ENCODE measurements around the gene SUV39H1.

The SUV39H1 gene

GRCh38 chrX:48695534-48695896, 1.0 kb upstream of the SUV39H1 start:
- no peak for TF ChIP-seq CTCF (conservative IDR thresholded peaks at IDR 0.05; ENCODE audit: low read depth, low read length)
- H3K27me3 ChIP-seq (ENCODE audit: insufficient read depth, low read depth) = no peaks in the 10 kb centered on the region
- peaks cover 5% of the 10 kb centered on the region for H3K4me1 ChIP-seq (ENCODE audit: low read depth, poor library complexity, severe bottlenecking)
- peak overlapping the region; percentile 68; the same call in 1 of the 2 replicates for H3K4me2 ChIP-seq
- H3K27ac ChIP-seq = peak overlapping the region; percentile 77; the same call in 1 of the 2 replicates
- H3K36me3 ChIP-seq (ENCODE audit: insufficient read depth) = no peaks in the 10 kb centered on the region
- H3K9ac ChIP-seq = peak overlapping the region; percentile 81; the same call in 1 of the 2 replicates
- peaks cover 18% of the 10 kb centered on the region; the same call in 1 of the 2 replicates for H3K79me2 ChIP-seq (ENCODE audit: insufficient read depth, low read depth)
- no peak overlapping the region for H3K4me3 ChIP-seq (IDR thresholded peaks at IDR 0.05; ENCODE audit: insufficient read depth, low read depth, low read length)
- H4K20me1 ChIP-seq (ENCODE audit: insufficient read depth) = no peaks in the 10 kb centered on the region
- peak overlapping the region; percentile 71 for H2AFZ ChIP-seq (ENCODE audit: low read depth)

- Histone ChIP-seq H2AFZ (ENCODE audit: low read depth) (peak overlapping the region; percentile 71), H3K36me3 (ENCODE audit: insufficient read depth) (no peaks in the 10 kb centered on the region), H4K20me1 (ENCODE audit: insufficient read depth) (no peaks in the 10 kb centered on the region), H3K27ac (peak overlapping the region; percentile 77), H3K9ac (peak overlapping the region; percentile 81; the same call in 1 of the 2 replicates), H3K4me2 (peak overlapping the region; percentile 68; the same call in 1 of the 2 replicates), H3K79me2 (ENCODE audit: insufficient read depth, low read depth) (peaks cover 18% of the 10 kb centered on the region; the same call in 1 of the 2 replicates), H3K4me3 (IDR thresholded peaks at IDR 0.05; ENCODE audit: insufficient read depth, low read depth, low read length) (no peak overlapping the region), H3K4me1 (ENCODE audit: low read depth, poor library complexity, severe bottlenecking) (peaks cover 5% of the 10 kb centered on the region), H3K27me3 (ENCODE audit: insufficient read depth, low read depth) (no peaks in the 10 kb centered on the region)
- TF ChIP-seq CTCF (conservative IDR thresholded peaks at IDR 0.05; ENCODE audit: low read depth, low read length) = no peak
Observed at GRCh38 chrX:48695925-48696300, 621 bp upstream of the SUV39H1 start.

- no peaks in the 10 kb centered on the region for H3K27me3 ChIP-seq (ENCODE audit: insufficient read depth, low read depth)
- no peak for TF ChIP-seq CTCF (conservative IDR thresholded peaks at IDR 0.05; ENCODE audit: low read depth, low read length)
- H3K9ac ChIP-seq = peak overlapping the region; percentile 81
- peak overlapping the region; percentile 57 for H3K4me2 ChIP-seq
- no peaks in the 10 kb centered on the region for H4K20me1 ChIP-seq (ENCODE audit: insufficient read depth)
- no peak overlapping the region for H3K4me3 ChIP-seq (IDR thresholded peaks at IDR 0.05; ENCODE audit: insufficient read depth, low read depth, low read length)
- H3K36me3 ChIP-seq (ENCODE audit: insufficient read depth) = no peaks in the 10 kb centered on the region
- H2AFZ ChIP-seq (ENCODE audit: low read depth) = peak overlapping the region; percentile 30; the same call in 1 of the 2 replicates
- H3K27ac ChIP-seq = peak overlapping the region; percentile 77
- peaks cover 5% of the 10 kb centered on the region for H3K4me1 ChIP-seq (ENCODE audit: low read depth, poor library complexity, severe bottlenecking)
- H3K79me2 ChIP-seq (ENCODE audit: insufficient read depth, low read depth) = peaks cover 18% of the 10 kb centered on the region; the same call in 1 of the 2 replicates
Observed at GRCh38 chrX:48696909-48697727, 584 bp downstream of the SUV39H1 start.

- Histone ChIP-seq H3K9ac (no peak overlapping the region), H3K79me2 (ENCODE audit: insufficient read depth, low read depth) (peaks cover 18% of the 10 kb centered on the region; the same call in 1 of the 2 replicates), H4K20me1 (ENCODE audit: insufficient read depth) (no peaks in the 10 kb centered on the region), H3K4me1 (ENCODE audit: low read depth, poor library complexity, severe bottlenecking) (peaks cover 5% of the 10 kb centered on the region), H2AFZ (ENCODE audit: low read depth) (no peak overlapping the region), H3K4me3 (IDR thresholded peaks at IDR 0.05; ENCODE audit: insufficient read depth, low read depth, low read length) (no peak overlapping the region), H3K4me2 (no peak overlapping the region; the same call in 1 of the 2 replicates), H3K27me3 (ENCODE audit: insufficient read depth, low read depth) (no peaks in the 10 kb centered on the region), H3K27ac (no peak overlapping the region), H3K36me3 (ENCODE audit: insufficient read depth) (no peaks in the 10 kb centered on the region)
- no peak for TF ChIP-seq CTCF (conservative IDR thresholded peaks at IDR 0.05; ENCODE audit: low read depth, low read length)
Observed at GRCh38 chrX:48698306-48698705, 1.8 kb downstream of the SUV39H1 start.
